K562 (cell line): ENCODE data around the gene ATXN1. TPM values are rescaled to one million over a fixed set of nuclear protein-coding genes. Genes with fewer than 3 reads are reported as not detected.

Experiments
- ATAC-seq: fragments of 200-7000 bp; cut with Tn5 transposase; 3 replicates; pipeline ENCODE4 v1.9.1; 2020; ENCODE audit warnings: moderate library complexity
- BruUV-seq: library from RNA; stranded (reverse); fragments of 400-500 nt; replicated peaks from 2 replicates; lab custom pipeline; 2021; lab: Mats Ljungman, UMichigan
- CTCF ChIA-PET: fragments of 300-600 bp; formaldehyde crosslinking; extraction: SDS; loops from one replicate; lab custom pipeline; 2021; ENCODE audit warnings: low intra/inter-chr PET ratio; lab: Yijun Ruan, JAX
- POLR2A ChIA-PET: fragments of 300-600, 350-650 bp; sonication (Branson Sonifier 250); formaldehyde crosslinking; extraction: SDS; loops from one replicate; lab custom pipeline; 2021; ENCODE audit warnings: antibody characterized with exemption, inconsistent platforms; lab: Yijun Ruan, JAX
- DNase-seq, 4 experiments: peaks; one replicate each; pipeline versions ENCODE4 v3.0.0 to v3.0.0-alpha.2; 2011 to 2018; ENCODE audit warnings: low spot score in 3 of 4, mixed read lengths in 3 of 4; ENCODE audit errors: extremely low read depth in 1 of 4
- FAIRE-seq: peaks from 2 replicates; lab custom pipeline; 2011; peaks lifted over from hg19 to GRCh38; lab: Jason Lieb, UNC
- H2AFZ ChIP-seq: 2 replicates; pipeline ENCODE4 v1.6.0; 2011; ENCODE audit warnings: low read depth, low read length, control low read depth, inconsistent platforms
- H3K27ac ChIP-seq: fragments of 200-600 bp; 3 replicates; pipeline ENCODE4 v1.8.0; 2011; ENCODE audit warnings: low read depth, mild to moderate bottlenecking, control low read depth, inconsistent platforms, low read length, moderate library complexity, mixed read lengths; ENCODE audit errors: extremely low read depth
- H3K27me3 ChIP-seq, 2 experiments: fragments of 300-600 bp in 1 of 2; 2 replicates in 1 of 2; 3 replicates in 1 of 2; pipeline versions ENCODE4 v1.6.0 to v1.8.0; 2011; ENCODE audit warnings: inconsistent platforms in 2 of 2, low read length in 2 of 2, mild to moderate bottlenecking in 1 of 2, mixed read lengths in 1 of 2, moderate library complexity in 1 of 2; ENCODE audit not compliant: control insufficient read depth in 2 of 2, insufficient read depth in 2 of 2
- H3K36me3 ChIP-seq: fragments of 300-600 bp; 3 replicates; pipeline ENCODE4 v1.8.0; 2011; ENCODE audit warnings: mild to moderate bottlenecking, low read length, inconsistent platforms; ENCODE audit not compliant: control insufficient read depth, insufficient read depth
- H3K4me1 ChIP-seq, 2 experiments: fragments of 200-600 bp in 1 of 2; replicated peaks in 1 of 2; 2 replicates in 1 of 2; 3 replicates in 1 of 2; pipeline versions ENCODE4 v1.5.1 to v1.8.0; 2011; ENCODE audit warnings: inconsistent platforms in 2 of 2, low read length in 2 of 2, mild to moderate bottlenecking in 1 of 2, mixed read lengths in 1 of 2, moderate library complexity in 1 of 2; ENCODE audit not compliant: control insufficient read depth in 2 of 2, insufficient read depth in 2 of 2
- H3K4me2 ChIP-seq: 2 replicates; pipeline ENCODE4 v1.6.1; 2011; ENCODE audit warnings: low read length, control low read depth, inconsistent platforms, mixed read lengths; ENCODE audit not compliant: insufficient read depth
- H3K4me3 ChIP-seq: fragments of 200-600 bp; sonication (generic), shearing (Covaris generic); 2 replicates; pipeline ENCODE4 v1.5.1; 2016; ENCODE audit warnings: control low read depth, inconsistent platforms
- H3K79me2 ChIP-seq: fragments of 200-600 bp; 3 replicates; pipeline ENCODE4 v1.8.0; 2011; ENCODE audit warnings: low read length, inconsistent platforms; ENCODE audit not compliant: control insufficient read depth, insufficient read depth
- H3K9ac ChIP-seq, 2 experiments: 2 replicates each; pipeline versions ENCODE4 v1.6.0 to v1.6.1; 2011; ENCODE audit warnings: low read depth in 2 of 2, low read length in 2 of 2, control low read depth in 1 of 2, inconsistent platforms in 1 of 2, mild to moderate bottlenecking in 1 of 2, mixed read lengths in 1 of 2; ENCODE audit not compliant: insufficient read depth in 1 of 2
- H3K9me1 ChIP-seq: one replicate; pipeline ENCODE4 v1.6.0; 2011; ENCODE audit warnings: inconsistent platforms, mild to moderate bottlenecking, low read length, moderate library complexity; ENCODE audit not compliant: control insufficient read depth, insufficient read depth
- H3K9me3 ChIP-seq: replicated peaks from 2 replicates; pipeline ENCODE4 v1.5.1; 2011; ENCODE audit warnings: low read depth, low read length, inconsistent platforms; ENCODE audit not compliant: control insufficient read depth, insufficient read depth
- H4K20me1 ChIP-seq: replicated peaks from 2 replicates; pipeline ENCODE4 v1.6.1; 2011; ENCODE audit warnings: low read length, inconsistent platforms, mixed read lengths; ENCODE audit not compliant: control insufficient read depth, insufficient read depth
- ATF7 ChIP-seq: fragments of 450-650 bp; IDR thresholded peaks from 2 replicates; pipeline ENCODE4 v1.7.1; 2014; ENCODE audit warnings: mild to moderate bottlenecking, moderate library complexity
- MYBL2 ChIP-seq, 2 experiments: fragments of 450-650 bp in 1 of 2; sonication (generic) in 1 of 2; formaldehyde crosslinking in 1 of 2; IDR thresholded peaks; 2 replicates each; pipeline versions ENCODE4 v1.6.1 to v1.8.1; 2017 to 2022; ENCODE audit warnings: borderline replicate concordance in 1 of 2, inconsistent platforms in 1 of 2, low read depth in 1 of 2, mild to moderate bottlenecking in 1 of 2, missing genetic modification reagents in 1 of 2, moderate library complexity in 1 of 2
- PHF8 ChIP-seq: fragments of 200-600 bp; sonication (generic); IDR thresholded peaks from 2 replicates; pipeline ENCODE4 v1.6.1; 2012; ENCODE audit warnings: mixed run types, mild to moderate bottlenecking, inconsistent platforms, low read length, moderate library complexity, borderline replicate concordance
- SLC30A9 ChIP-seq: fragments of 250-450 bp; sonication (Bioruptor Pico); IDR thresholded peaks from 2 replicates; pipeline ENCODE4 v1.8.0; 2022; ENCODE audit warnings: mild to moderate bottlenecking, moderate library complexity
- WGBS: fragments of 100-300 bp; shearing (Covaris generic); methylation state at CpG from one replicate; pipeline ENCODE4 v1.1.6; 2016; ENCODE audit warnings: low coverage, mixed read lengths; ENCODE audit not compliant: insufficient coverage; ENCODE audit errors: missing lambda C conversion rate; 5-methylcytosine and 5-hydroxymethylcytosine counted together
- in situ Hi-C: fragments of 300-500 bp; cut with MboI; formaldehyde crosslinking; loops from 4 replicates; pipeline ENCODE4 v1.15.0; 2018; ENCODE audit warnings: inconsistent platforms, mixed read lengths
- intact Hi-C: fragments of 100-400 bp; cut with micrococcal nuclease; formaldehyde crosslinking; loops from 2 replicates; pipeline ENCODE4 v1.14.2; 2022
- polyA plus RNA-seq, 8 experiments: library from polyadenylated mRNA; depleted of rRNA in 4 of 8; stranded (reverse) in 5 of 8; unstranded in 3 of 8; fragments of >200 nt; fragmentation: Nextera tagmentation in 2 of 8; fragmentation: Illumina TruSeq in 1 of 8; extraction: Ambion mirVana in 2 of 8; extraction: Trizol in 1 of 8; gene quantifications; 2 replicates each; pipeline versions ENCODE4 v1.2.1 to v1.2.3, GENCODE V29; 2011 to 2014; ENCODE audit warnings: inconsistent platforms in 1 of 8, missing spikeins in 1 of 8
- total RNA-seq, 7 experiments: library from RNA; depleted of rRNA in 6 of 7; stranded (reverse); fragments of >200 nt in 6 of 7; fragmentation: Illumina TruSeq in 2 of 7; extraction: Trizol in 2 of 7; gene quantifications; 2 replicates each; pipeline versions ENCODE4 v1.2.1 to v1.2.3, GENCODE V29; 2011 to 2021; ENCODE audit warnings: low replicate concordance in 1 of 7

Gene ATXN1
- total and polyA plus RNA-seq, 9 of the 15 experiments (the other 6 are each of a cell fraction or from before 2014, with no cell fraction given) = under 0.01 to 1.2 (median 0.58) TPM

GRCh38 chr6:16553531-16553930 is 207.7 kb downstream of the ATXN1 start (continued):
- no peak for TF ChIP-seq PHF8

- Histone ChIP-seq H2AFZ (no peak overlapping the region), H3K4me3 (no peak overlapping the region), H3K27ac (no peak overlapping the region), H3K4me2 (no peak overlapping the region), H3K9ac (no peak overlapping the region), H3K79me2 (no peaks in the 10 kb centered on the region), H3K27me3 (peaks cover 13 to 22% of the 10 kb centered on the region in 2 experiments), H3K9me3 (no peaks in the 10 kb centered on the region), H3K4me1 (no peaks in the 10 kb centered on the region), H3K9me1 (no peaks in the 10 kb centered on the region)
- intact Hi-C loops (no loop called here), in situ Hi-C loops (no loop called here)
- POLR2A ChIA-PET = interaction anchor here (0.7 to 1.2 kb wide), 2 partner anchors 9 to 69 kb away, joined by 3 read pairs; no protein-coding TSS in a partner anchor
- ATAC-seq (no peak), FAIRE-seq (no peak), DNase-seq (no peak)
- no TSS peak for BruUV-seq
- CTCF ChIA-PET = no interaction called here
- WGBS = 0% methylated on average over 6 of the region's 6 CpGs
- TF ChIP-seq ATF7 (no peak), MYBL2 (IDR thresholded peaks at IDR 0.05; ENCODE audit: low read depth) (no peak), MYBL2 (CRISPR knock-in tag; IDR thresholded peaks at IDR 0.05; ENCODE audit: borderline replicate concordance) (no peak), SLC30A9 (CRISPR knock-in tag) (no peak)
- TF ChIP-seq, all 486 proteins: peak for 0
- no peaks in the 10 kb centered on the region for H3K36me3 ChIP-seq
- H4K20me1 ChIP-seq = no peaks in the 10 kb centered on the region
Observed at GRCh38 chr6:16551466-16551865, 209.8 kb downstream of the ATXN1 start.
